ENCODE results near the gene LLGL1.

LLGL1 gene

GRCh38 chr17:18225121-18225641, at the start of gene LLGL1:
TSS of gene LLGL1 (plus strand) at chr17:18225635. CDS start at chr17:18225683, 48 bp downstream.
- DNase-seq, result peak; percentile 87

GRCh38 chr17:18176176-18176575, 49.3 kb upstream of the LLGL1 start:
- DNase-seq, result no peak

- no peak for DNase-seq
These were observed 48.3 kb upstream of the LLGL1 start for GRCh38 chr17:18177133-18177532.

GRCh38 chr17:18177722-18178121, 47.7 kb upstream of the LLGL1 start:
- DNase-seq, result no peak

- no peak for DNase-seq
These were observed 46.2 kb upstream of the LLGL1 start for GRCh38 chr17:18179196-18179595.

DNA sequence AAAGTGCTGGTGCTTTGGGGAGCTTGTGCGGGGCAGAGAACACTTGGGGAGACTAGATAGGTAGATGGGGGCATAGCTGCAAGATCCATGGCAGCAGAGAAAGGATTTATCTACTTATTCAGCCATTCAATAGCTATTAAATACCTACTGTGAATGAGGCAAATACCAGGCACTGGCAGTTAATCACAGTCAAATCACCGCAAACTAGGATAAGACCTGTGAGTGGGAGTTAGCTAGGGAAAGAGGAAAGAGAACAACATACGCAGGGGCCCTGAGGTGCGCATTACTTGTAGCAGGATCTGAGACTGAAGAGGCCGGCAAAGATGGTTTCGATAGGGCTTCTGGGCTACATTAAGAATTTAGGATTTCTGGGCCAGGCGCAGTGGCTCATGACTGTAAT, 45.6 kb upstream of the LLGL1 start:
- no peak for DNase-seq

DNA sequence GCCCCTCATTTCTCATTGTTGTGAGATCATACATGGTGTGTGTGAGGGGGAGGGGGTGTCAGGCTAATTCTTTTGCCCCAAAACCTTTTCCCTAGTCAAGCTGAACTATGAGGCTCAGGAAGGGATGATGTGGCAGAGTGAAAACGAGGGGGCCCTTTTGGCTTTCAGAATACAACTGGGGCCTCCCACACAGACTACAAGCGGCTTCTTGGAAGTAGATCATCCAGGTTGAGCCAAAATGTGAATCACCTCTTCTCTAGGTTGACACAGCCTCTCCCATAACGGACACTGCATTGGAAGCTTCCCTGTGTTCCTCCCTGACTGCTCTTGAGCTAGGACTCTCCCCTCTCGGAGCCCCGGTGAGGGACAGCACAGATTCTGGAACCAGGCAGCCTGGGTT, 44.1 kb upstream of the LLGL1 start:
- no peak for DNase-seq

DNA sequence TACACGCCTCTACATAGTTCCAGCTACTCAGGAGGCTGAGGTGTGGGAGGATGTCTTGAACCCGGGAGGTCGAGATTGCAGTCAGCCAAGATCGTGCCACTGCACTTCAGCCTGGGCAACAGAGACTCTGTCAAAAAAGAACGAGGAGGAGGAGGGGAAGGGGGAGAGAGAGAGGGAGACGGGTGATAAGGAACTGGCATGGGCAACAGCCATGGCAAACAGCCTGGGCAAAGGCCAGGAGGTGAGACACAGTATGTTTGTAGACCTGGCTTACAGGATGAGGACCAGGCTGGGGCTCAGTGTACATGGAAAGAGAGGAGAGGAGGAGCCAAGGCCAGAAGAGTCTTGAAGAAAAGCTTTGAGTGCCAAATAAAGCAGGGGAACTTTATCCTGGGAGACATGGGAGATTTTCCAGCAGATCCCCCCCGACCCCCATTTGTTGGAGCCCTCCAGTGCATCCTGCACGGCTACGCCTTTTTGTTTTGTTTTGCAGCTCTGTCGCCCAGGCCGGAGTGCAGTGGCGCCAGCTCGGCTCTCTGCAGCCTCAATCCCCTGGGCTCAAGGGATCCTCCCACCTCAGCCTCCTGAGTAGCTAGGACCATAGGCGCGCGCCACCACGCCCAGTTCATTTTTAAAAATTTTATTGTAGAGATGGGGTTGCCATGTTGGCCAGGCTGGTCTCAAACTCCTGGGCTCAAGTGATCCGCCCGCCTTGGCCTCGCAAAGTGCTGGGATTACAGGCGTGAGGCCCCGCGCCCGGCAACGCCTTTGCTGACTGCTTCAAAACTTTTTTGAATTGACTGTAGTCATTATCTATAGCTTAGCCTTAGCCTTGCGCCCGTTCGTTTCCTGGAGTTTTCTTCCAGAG, 43.1 kb upstream of the LLGL1 start:
- DNase-seq, result no peak

GRCh38 chr17:18182978-18183333, 42.5 kb upstream of the LLGL1 start:
- DNase-seq, result peak; percentile 73

DNA sequence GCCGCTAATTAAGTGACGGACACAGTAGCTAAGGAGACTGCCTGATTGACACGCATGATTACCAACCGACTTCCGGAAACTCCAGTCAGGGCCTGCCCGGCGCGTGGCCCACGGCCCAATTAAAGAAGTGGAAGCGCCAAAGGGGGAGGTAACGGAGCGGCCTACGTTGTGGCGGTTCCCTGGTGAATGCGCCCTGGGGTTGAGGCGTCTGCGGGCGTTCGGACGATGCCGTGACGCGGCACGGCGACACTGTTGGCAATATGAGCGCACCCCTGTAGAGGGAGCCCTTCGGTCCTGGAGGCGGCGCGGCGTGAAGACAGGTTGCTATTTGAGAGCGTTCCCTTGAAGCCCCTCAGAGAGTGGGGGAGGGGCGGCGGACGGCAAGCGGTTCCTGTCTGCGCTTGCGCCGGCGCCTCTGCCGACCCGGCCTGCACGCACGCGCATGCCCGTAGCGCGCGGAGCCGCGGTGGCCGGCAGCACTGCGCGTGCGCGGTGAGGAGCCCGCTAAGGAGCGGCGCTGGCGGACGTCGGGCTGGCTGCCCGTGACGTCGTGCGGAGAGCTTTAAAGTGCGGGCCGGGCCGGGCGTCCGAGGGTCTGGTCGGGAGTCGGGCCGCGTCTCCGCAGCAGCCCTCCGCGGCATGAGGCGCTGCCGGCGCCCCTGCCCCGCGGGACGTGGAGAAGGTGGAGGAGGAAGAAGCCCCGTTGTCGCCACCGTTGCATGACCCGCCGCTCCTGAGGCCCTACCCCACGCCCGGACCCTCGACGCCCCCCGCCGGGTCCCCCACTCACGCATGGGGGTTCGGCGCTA, 41.9 kb upstream of the LLGL1 start, which contains the start of gene ALKBH5:
Gene ALKBH5 (plus strand): TSS at position 495 of the 809 bp plus-strand sequence. CDS start 416 bp downstream, outside the sequence.
- DNase-seq, result peak; percentile 94

- DNase-seq, result peak; percentile 60
These were observed 41.0 kb upstream of the LLGL1 start for GRCh38 chr17:18184143-18185031.

GRCh38 chr17:18185391-18185790, 40.0 kb upstream of the LLGL1 start:
- DNase-seq, result no peak

DNA sequence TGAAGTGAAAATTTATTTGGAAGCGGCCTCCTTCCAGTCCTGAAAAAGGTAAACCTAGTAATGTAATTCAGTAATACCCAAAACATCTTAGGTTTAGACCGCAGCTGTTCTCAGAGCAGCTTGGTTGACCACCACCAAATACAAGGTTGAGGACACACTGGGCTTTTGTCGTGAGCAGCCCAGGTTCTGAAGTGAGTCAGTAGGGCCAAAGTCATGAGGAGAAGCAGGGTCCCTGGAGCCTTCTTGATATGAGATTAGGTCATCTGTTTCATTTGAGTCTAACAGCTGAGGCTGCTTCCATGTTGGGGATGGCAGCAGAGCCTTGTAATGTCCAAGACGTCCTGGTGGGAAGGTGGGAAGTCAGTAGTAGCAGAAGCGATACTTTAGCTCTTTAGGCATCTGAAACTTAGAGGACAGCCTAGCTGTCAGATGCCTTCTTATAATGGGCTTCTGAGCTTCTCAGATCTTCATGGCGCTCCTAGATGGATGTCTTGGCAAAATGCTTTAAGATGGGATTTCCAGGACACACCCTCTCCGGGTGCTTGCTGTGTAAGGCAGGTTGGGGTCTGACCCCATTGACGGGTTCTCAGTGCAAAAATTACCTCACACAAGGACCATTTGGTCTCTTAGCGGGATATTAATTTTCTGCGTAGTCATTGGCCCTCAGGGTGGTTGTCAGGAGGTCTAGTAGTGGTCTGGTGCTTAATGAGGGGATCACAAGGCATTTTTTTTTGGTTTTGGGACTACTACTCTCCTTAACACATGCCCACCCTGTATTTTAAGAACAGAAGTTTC, 39.4 kb upstream of the LLGL1 start:
- DNase-seq, result no peak

- no peak for DNase-seq
These were observed 38.8 kb upstream of the LLGL1 start for GRCh38 chr17:18186627-18186982.

- DNase-seq, result no peak
These were observed 38.2 kb upstream of the LLGL1 start for GRCh38 chr17:18187226-18187625.

- no peak for DNase-seq
These were observed 37.3 kb upstream of the LLGL1 start for GRCh38 chr17:18187821-18188761.

GRCh38 chr17:18190628-18191235, 34.7 kb upstream of the LLGL1 start:
- DNase-seq, result no peak

GRCh38 chr17:18191236-18191667, 34.2 kb upstream of the LLGL1 start:
- no peak for DNase-seq

- no peak for DNase-seq
These were observed 33.5 kb upstream of the LLGL1 start for GRCh38 chr17:18191967-18192366.

GRCh38 chr17:18194394-18194793, 31.0 kb upstream of the LLGL1 start:
- no peak for DNase-seq

All from activated T-cell treated with anti-CD3 and anti-CD28 coated beads for 4 hours (primary cell).